ENCODE results near the gene MANBA.

DNA sequence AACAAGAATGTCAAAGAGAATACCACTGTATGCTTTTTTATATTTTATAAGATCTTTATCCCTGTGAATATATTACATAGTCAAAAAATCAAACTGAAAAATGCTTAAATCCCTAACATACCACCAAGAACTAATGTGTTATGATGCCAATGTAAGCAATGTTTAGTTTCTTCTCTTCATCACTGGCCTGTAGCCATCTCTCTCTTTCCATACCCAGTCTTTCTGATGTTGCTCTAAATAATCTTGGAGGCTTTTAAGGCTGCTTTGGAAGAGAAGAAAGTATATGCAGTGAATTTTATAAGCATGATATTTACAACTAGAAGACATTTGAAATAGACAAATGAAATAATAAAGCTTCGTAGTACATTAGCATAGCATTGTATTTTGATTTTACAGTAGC, 176.7 kb downstream of the MANBA start:
- TF ChIP-seq, protein P1, sequence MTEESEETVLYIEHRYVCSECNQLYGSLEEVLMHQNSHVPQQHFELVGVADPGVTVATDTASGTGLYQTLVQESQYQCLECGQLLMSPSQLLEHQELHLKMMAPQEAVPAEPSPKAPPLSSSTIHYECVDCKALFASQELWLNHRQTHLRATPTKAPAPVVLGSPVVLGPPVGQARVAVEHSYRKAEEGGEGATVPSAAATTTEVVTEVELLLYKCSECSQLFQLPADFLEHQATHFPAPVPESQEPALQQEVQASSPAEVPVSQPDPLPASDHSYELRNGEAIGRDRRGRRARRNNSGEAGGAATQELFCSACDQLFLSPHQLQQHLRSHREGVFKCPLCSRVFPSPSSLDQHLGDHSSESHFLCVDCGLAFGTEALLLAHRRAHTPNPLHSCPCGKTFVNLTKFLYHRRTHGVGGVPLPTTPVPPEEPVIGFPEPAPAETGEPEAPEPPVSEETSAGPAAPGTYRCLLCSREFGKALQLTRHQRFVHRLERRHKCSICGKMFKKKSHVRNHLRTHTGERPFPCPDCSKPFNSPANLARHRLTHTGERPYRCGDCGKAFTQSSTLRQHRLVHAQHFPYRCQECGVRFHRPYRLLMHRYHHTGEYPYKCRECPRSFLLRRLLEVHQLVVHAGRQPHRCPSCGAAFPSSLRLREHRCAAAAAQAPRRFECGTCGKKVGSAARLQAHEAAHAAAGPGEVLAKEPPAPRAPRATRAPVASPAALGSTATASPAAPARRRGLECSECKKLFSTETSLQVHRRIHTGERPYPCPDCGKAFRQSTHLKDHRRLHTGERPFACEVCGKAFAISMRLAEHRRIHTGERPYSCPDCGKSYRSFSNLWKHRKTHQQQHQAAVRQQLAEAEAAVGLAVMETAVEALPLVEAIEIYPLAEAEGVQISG (CRISPR knock-in tag; IDR thresholded peaks at IDR 0.05): no peak
- TF ChIP-seq ZEB1 (IDR thresholded peaks at IDR 0.05; ENCODE audit: insufficient replicate concordance, low read depth) (no peak), REST (IDR thresholded peaks at IDR 0.05; ENCODE audit: borderline replicate concordance in 1 of 2, low read depth in 1 of 2, low read length in 2 of 2) (no peak), NFIC (IDR thresholded peaks at IDR 0.05; ENCODE audit: low read length) (no peak)
